ACC112 (cell line): Measurements from ENCODE around the gene BCO2.
"Not testable (repeated sequence)": the region's sequence is repeated elsewhere in the genome, so short reads cannot be mapped to it uniquely, and the experiment has no call there.

Experiments
- H2AFZ ChIP-seq: fragments of 200-600 bp; sonication (generic); one replicate; pipeline ENCODE4 v1.6.0; 2017; ENCODE audit warnings: antibody characterized with exemption, low read length; ENCODE audit not compliant: unreplicated experiment
- H3K27ac ChIP-seq: fragments of 200-600 bp; sonication (generic); 2 replicates; pipeline ENCODE4 v1.5.1; 2014; ENCODE audit warnings: low read depth, mild to moderate bottlenecking, antibody characterized with exemption, low read length, moderate library complexity
- H3K27me3 ChIP-seq: fragments of 200-600 bp; sonication (generic); 2 replicates; pipeline ENCODE4 v1.6.1; 2014; ENCODE audit warnings: mild to moderate bottlenecking, antibody characterized with exemption, low read length, moderate library complexity, mixed read lengths; ENCODE audit not compliant: insufficient read depth
- H3K36me3 ChIP-seq: fragments of 200-600 bp; sonication (generic); 2 replicates; pipeline ENCODE4 v1.6.1; 2016; ENCODE audit warnings: mild to moderate bottlenecking, antibody characterized with exemption, low read length, moderate library complexity, mixed read lengths; ENCODE audit not compliant: insufficient read depth
- H3K4me1 ChIP-seq: fragments of 200-600 bp; sonication (generic); one replicate; pipeline ENCODE4 v1.6.1; 2016; ENCODE audit warnings: low read length, mixed read lengths; ENCODE audit not compliant: insufficient read depth, unreplicated experiment, control insufficient read depth
- H3K4me3 ChIP-seq: fragments of 200-600 bp; sonication (generic); 2 replicates; pipeline ENCODE4 v1.5.1; 2014; ENCODE audit warnings: mild to moderate bottlenecking, low read depth, low read length
- H3K79me2 ChIP-seq: fragments of 200-600 bp; sonication (generic); one replicate; pipeline ENCODE4 v1.6.0; 2016; ENCODE audit warnings: low read length; ENCODE audit not compliant: control insufficient read depth, unreplicated experiment, insufficient read depth

The BCO2 gene

GRCh38 chr11:112186304-112186703, 11.0 kb downstream of the BCO2 start:
- no peak overlapping the region for H3K27ac ChIP-seq
- no peak overlapping the region for H2AFZ ChIP-seq
- H3K4me1 ChIP-seq = no peaks in the 10 kb centered on the region
- H3K79me2 ChIP-seq = no peaks in the 10 kb centered on the region
- H3K4me3 ChIP-seq = no peak overlapping the region
- no peaks in the 10 kb centered on the region for H3K27me3 ChIP-seq
- H3K36me3 ChIP-seq = no peaks in the 10 kb centered on the region

- not testable (repeated sequence) for H3K4me1 ChIP-seq, H3K36me3 ChIP-seq, H3K27ac ChIP-seq, H3K79me2 ChIP-seq, H3K4me3 ChIP-seq, H2AFZ ChIP-seq, H3K27me3 ChIP-seq
These were observed 19.8 kb downstream of the BCO2 start for GRCh38 chr11:112195113-112195512.

- no peak overlapping the region for H3K27ac ChIP-seq
- peaks cover 6% of the 10 kb centered on the region for H3K4me1 ChIP-seq
- no peak overlapping the region for H2AFZ ChIP-seq
- H3K36me3 ChIP-seq = no peaks in the 10 kb centered on the region
- no peaks in the 10 kb centered on the region for H3K27me3 ChIP-seq
- no peaks in the 10 kb centered on the region for H3K79me2 ChIP-seq
- no peak overlapping the region for H3K4me3 ChIP-seq
These were observed 20.6 kb downstream of the BCO2 start for GRCh38 chr11:112195951-112196351.

- H2AFZ ChIP-seq = no peak overlapping the region
- no peak overlapping the region for H3K27ac ChIP-seq
These were observed 21.3 kb downstream of the BCO2 start for GRCh38 chr11:112196519-112197087.

GRCh38 chr11:112199101-112199500, 23.8 kb downstream of the BCO2 start:
- H3K79me2 ChIP-seq, H3K4me1 ChIP-seq, H2AFZ ChIP-seq, H3K4me3 ChIP-seq, H3K36me3 ChIP-seq, H3K27ac ChIP-seq, H3K27me3 ChIP-seq: not testable (repeated sequence)

More at GRCh38 chr11:112196519-112197087, 21.3 kb downstream of the BCO2 start:
- no peak overlapping the region for H3K4me3 ChIP-seq
- peaks cover 6% of the 10 kb centered on the region for H3K4me1 ChIP-seq
- H3K36me3 ChIP-seq = no peaks in the 10 kb centered on the region
- H3K79me2 ChIP-seq = no peaks in the 10 kb centered on the region
- H3K27me3 ChIP-seq = no peaks in the 10 kb centered on the region

GRCh38 chr11:112200252-112200651, 24.9 kb downstream of the BCO2 start:
- H3K27me3 ChIP-seq = no peaks in the 10 kb centered on the region
- H2AFZ ChIP-seq = no peak overlapping the region
- no peak overlapping the region for H3K4me3 ChIP-seq
- H3K36me3 ChIP-seq = no peaks in the 10 kb centered on the region
- H3K4me1 ChIP-seq = peaks cover 6% of the 10 kb centered on the region
- no peaks in the 10 kb centered on the region for H3K79me2 ChIP-seq
- H3K27ac ChIP-seq = no peak overlapping the region

GRCh38 chr11:112206071-112206470, 30.8 kb downstream of the BCO2 start:
- no peak overlapping the region for H3K27ac ChIP-seq
- H3K4me1 ChIP-seq = no peaks in the 10 kb centered on the region
- no peak overlapping the region for H3K4me3 ChIP-seq
- no peaks in the 10 kb centered on the region for H3K79me2 ChIP-seq
- no peak overlapping the region for H2AFZ ChIP-seq
- no peaks in the 10 kb centered on the region for H3K36me3 ChIP-seq
- no peaks in the 10 kb centered on the region for H3K27me3 ChIP-seq

GRCh38 chr11:112210890-112211289, 35.6 kb downstream of the BCO2 start:
- no peaks in the 10 kb centered on the region for H3K27me3 ChIP-seq
- H2AFZ ChIP-seq = no peak overlapping the region
- H3K36me3 ChIP-seq = no peaks in the 10 kb centered on the region
- H3K27ac ChIP-seq = no peak overlapping the region
- H3K4me1 ChIP-seq = peaks cover 9% of the 10 kb centered on the region
- H3K79me2 ChIP-seq = no peaks in the 10 kb centered on the region
- no peak overlapping the region for H3K4me3 ChIP-seq

- Histone ChIP-seq H3K4me1 (peaks cover 9% of the 10 kb centered on the region), H2AFZ (no peak overlapping the region), H3K27me3 (no peaks in the 10 kb centered on the region), H3K27ac (no peak overlapping the region), H3K79me2 (no peaks in the 10 kb centered on the region), H3K4me3 (no peak overlapping the region), H3K36me3 (no peaks in the 10 kb centered on the region)
These were observed 36.2 kb downstream of the BCO2 start for GRCh38 chr11:112211536-112211935.

GRCh38 chr11:112212290-112212689, 37.0 kb downstream of the BCO2 start:
- no peaks in the 10 kb centered on the region for H3K36me3 ChIP-seq
- H2AFZ ChIP-seq = no peak overlapping the region
- H3K27me3 ChIP-seq = no peaks in the 10 kb centered on the region
- no peak overlapping the region for H3K4me3 ChIP-seq
- H3K79me2 ChIP-seq = no peaks in the 10 kb centered on the region
- H3K27ac ChIP-seq = no peak overlapping the region
- H3K4me1 ChIP-seq = peaks cover 9% of the 10 kb centered on the region

- H3K4me1 ChIP-seq = peaks cover 9% of the 10 kb centered on the region
These were observed 37.4 kb downstream of the BCO2 start for GRCh38 chr11:112212710-112213109.

More at GRCh38 chr11:112212710-112213109, 37.4 kb downstream of the BCO2 start:
- Histone ChIP-seq H3K27me3 (no peaks in the 10 kb centered on the region), H3K36me3 (no peaks in the 10 kb centered on the region), H3K79me2 (no peaks in the 10 kb centered on the region), H3K4me3 (no peak overlapping the region), H3K27ac (no peak overlapping the region), H2AFZ (no peak overlapping the region)
